Stimulated activated memory B cell treated with anti-CD40 and anti-IgM and Interleukin-4, amounts not matched to agents 10 μg/mL and 1 μg/mL and 100 μg/mL, for 72 hours (primary cell): Measurements from ENCODE around the gene MIF.
"Not testable (repeated sequence)": the region's sequence is repeated elsewhere in the genome, so short reads cannot be mapped to it uniquely, and the experiment has no call there.

Source experiments
- ATAC-seq: fragments of 150-1000 bp; cut with Tn5 transposase; 2 replicates; pipeline ENCODE4 v1.10.0; 2021
- H3K27ac Mint-ChIP-seq: one replicate; pipeline ENCODE4 v1.8.0; 2022; ENCODE audit warnings: mild to moderate bottlenecking, mixed read lengths
- H3K27me3 Mint-ChIP-seq: one replicate; pipeline ENCODE4 v1.8.0; 2022; ENCODE audit warnings: mixed read lengths
- H3K36me3 Mint-ChIP-seq: one replicate; pipeline ENCODE4 v1.8.0; 2022; ENCODE audit warnings: mixed read lengths
- H3K4me1 Mint-ChIP-seq: one replicate; pipeline ENCODE4 v1.8.0; 2022; ENCODE audit warnings: mixed read lengths
- H3K4me3 Mint-ChIP-seq: one replicate; pipeline ENCODE4 v1.8.0; 2022; ENCODE audit warnings: mild to moderate bottlenecking, moderate library complexity, mixed read lengths
- H3K9me3 Mint-ChIP-seq: one replicate; pipeline ENCODE4 v1.8.0; 2022; ENCODE audit warnings: mixed read lengths

The MIF gene

DNA sequence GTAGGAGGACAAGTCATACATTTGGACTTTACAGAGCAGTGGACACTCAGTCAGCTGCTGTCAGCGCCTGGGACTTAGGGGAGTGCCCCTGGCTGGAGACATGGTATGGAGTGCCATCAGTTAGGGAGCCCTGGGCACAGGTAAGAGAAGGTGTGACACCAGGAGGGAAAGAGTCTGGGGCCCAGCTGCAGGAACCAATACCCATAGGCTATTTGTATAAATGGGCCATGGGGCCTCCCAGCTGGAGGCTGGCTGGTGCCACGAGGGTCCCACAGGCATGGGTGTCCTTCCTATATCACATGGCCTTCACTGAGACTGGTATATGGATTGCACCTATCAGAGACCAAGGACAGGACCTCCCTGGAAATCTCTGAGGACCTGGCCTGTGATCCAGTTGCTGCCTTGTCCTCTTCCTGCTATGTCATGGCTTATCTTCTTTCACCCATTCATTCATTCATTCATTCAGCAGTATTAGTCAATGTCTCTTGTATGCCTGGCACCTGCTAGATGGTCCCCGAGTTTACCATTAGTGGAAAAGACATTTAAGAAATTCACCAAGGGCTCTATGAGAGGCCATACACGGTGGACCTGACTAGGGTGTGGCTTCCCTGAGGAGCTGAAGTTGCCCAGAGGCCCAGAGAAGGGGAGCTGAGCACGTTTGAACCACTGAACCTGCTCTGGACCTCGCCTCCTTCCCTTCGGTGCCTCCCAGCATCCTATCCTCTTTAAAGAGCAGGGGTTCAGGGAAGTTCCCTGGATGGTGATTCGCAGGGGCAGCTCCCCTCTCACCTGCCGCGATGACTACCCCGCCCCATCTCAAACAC is 850 bp upstream of the MIF start:
- H3K4me3 Mint-ChIP-seq, result peak overlapping the region; percentile 99
- H3K27me3 Mint-ChIP-seq, result no peaks in the 10 kb centered on the region
- H3K36me3 Mint-ChIP-seq, result peaks cover 28% of the 10 kb centered on the region
- H3K27ac Mint-ChIP-seq, result peak overlapping the region; percentile 96
- H3K4me1 Mint-ChIP-seq, result peaks cover 43% of the 10 kb centered on the region
- ATAC-seq, result no peak
- H3K9me3 Mint-ChIP-seq, result no peaks in the 10 kb centered on the region

DNA sequence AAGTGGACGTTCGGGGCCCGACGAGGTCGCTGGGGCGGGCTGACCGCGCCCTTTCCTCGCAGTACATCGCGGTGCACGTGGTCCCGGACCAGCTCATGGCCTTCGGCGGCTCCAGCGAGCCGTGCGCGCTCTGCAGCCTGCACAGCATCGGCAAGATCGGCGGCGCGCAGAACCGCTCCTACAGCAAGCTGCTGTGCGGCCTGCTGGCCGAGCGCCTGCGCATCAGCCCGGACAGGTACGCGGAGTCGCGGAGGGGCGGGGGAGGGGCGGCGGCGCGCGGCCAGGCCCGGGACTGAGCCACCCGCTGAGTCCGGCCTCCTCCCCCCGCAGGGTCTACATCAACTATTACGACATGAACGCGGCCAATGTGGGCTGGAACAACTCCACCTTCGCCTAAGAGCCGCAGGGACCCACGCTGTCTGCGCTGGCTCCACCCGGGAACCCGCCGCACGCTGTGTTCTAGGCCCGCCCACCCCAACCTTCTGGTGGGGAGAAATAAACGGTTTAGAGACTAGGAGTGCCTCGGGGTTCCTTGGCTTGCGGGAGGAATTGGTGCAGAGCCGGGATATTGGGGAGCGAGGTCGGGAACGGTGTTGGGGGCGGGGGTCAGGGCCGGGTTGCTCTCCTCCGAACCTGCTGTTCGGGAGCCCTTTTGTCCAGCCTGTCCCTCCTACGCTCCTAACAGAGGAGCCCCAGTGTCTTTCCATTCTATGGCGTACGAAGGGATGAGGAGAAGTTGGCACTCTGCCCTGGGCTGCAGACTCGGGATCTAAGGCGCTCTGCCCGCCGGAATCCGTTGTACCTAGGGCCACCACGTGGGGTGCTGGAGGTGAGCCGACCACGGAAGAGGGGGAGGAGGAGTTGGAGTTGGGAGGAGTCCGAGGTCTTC is 771 bp downstream of the MIF start:
- ATAC-seq, result peak; percentile 75
- H3K27me3 Mint-ChIP-seq, result no peaks in the 10 kb centered on the region
- H3K36me3 Mint-ChIP-seq, result peaks cover 36% of the 10 kb centered on the region
- peak overlapping the region; percentile 96 for H3K27ac Mint-ChIP-seq
- peak overlapping the region; percentile 99 for H3K4me3 Mint-ChIP-seq
- H3K4me1 Mint-ChIP-seq, result peaks cover 43% of the 10 kb centered on the region
- no peaks in the 10 kb centered on the region for H3K9me3 Mint-ChIP-seq

DNA sequence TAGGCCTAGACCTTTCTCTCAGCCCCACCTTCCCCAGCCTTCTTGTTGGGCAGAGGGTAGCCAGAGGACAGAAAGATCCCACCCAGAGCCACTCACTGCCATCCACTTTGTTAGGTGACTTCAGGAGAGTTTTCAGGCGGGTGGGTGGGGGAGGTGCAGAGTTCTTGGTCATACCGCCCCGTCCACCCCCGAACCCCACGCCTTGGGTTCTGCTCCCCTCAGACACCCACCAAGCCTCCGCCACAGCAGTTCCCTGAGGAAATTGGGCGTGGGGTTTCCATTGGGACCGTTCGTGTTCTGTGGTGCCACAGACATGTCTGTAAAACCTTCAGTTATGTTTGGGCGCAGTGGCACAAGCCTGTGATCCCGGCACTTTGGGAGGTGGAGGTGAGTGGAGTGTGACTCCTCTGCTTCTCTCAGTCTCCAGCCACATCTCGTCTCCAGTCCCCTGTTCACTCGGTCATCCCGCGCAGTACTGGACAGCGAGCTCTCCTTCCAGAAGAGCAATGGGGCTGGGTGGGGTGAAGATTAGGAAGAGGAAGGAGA is 1.5 kb downstream of the MIF start:
- Mint-ChIP-seq H3K9me3 (peaks cover 2% of the 10 kb centered on the region), H3K4me3 (peak overlapping the region; percentile 99), H3K4me1 (peaks cover 43% of the 10 kb centered on the region), H3K36me3 (peaks cover 40% of the 10 kb centered on the region), H3K27ac (peak overlapping the region; percentile 96), H3K27me3 (no peaks in the 10 kb centered on the region)
- ATAC-seq, result no peak

DNA sequence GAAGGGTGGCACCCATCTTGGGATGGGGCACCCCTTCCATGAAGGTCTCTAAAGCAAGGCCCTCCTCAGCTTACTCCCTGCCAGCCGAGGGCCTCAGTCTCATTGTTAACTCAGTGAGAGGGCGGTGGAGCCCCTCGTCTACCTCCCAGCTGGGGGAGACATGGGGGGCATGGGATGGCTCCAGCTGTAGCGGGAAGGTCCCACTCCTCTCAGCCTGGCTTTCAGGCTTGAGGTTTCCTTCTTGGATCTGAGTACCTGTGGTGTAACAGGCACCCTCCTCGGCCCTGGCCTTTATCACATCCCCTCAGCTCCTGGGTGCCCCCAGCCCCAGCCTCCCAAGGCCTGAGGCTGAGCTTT is 2.0 kb downstream of the MIF start:
- peaks cover 43% of the 10 kb centered on the region for H3K4me1 Mint-ChIP-seq
- H3K27ac Mint-ChIP-seq, result no peak overlapping the region
- H3K27me3 Mint-ChIP-seq, result no peaks in the 10 kb centered on the region
- H3K9me3 Mint-ChIP-seq, result peaks cover 4% of the 10 kb centered on the region
- peak overlapping the region; percentile 9 for H3K4me3 Mint-ChIP-seq
- ATAC-seq, result no peak
- H3K36me3 Mint-ChIP-seq, result peaks cover 45% of the 10 kb centered on the region

DNA sequence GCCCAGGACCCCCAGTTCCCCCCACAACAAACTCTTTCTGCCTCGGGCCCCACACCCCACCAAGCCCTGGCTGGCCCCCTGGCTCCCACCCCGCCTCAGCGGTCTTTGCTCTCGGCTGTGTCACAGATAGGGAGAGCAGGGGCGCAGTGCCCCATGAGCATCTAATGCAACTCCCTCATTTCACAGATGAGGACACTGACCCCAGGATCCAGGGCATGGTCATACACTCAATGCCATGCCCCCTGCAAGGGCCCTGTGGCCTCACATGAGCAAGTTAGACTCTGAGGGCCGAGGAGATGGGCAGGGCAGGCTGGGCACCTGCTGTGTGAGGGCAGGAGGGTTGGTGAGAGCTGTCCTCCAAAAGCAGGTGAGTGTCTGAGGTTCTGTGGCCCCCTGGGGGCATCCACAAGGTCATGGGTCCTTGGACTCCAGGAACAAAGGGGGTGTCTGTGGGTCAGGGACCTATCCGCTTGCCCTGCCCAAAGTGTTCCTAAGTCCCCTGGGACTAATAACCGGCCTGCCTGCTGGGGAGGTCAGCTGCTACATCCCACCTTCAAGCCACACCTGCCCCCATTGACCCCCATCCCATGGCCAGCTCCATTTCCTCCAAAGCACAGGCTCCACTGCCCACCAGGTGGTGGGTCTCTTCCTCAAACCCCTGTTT is 2.5 kb downstream of the MIF start:
- Mint-ChIP-seq H3K4me3 (peak overlapping the region; percentile 50), H3K9me3 (peaks cover 4% of the 10 kb centered on the region), H3K36me3 (peaks cover 47% of the 10 kb centered on the region), H3K4me1 (peaks cover 43% of the 10 kb centered on the region), H3K27ac (no peak overlapping the region), H3K27me3 (no peaks in the 10 kb centered on the region)
- ATAC-seq, result no peak

DNA sequence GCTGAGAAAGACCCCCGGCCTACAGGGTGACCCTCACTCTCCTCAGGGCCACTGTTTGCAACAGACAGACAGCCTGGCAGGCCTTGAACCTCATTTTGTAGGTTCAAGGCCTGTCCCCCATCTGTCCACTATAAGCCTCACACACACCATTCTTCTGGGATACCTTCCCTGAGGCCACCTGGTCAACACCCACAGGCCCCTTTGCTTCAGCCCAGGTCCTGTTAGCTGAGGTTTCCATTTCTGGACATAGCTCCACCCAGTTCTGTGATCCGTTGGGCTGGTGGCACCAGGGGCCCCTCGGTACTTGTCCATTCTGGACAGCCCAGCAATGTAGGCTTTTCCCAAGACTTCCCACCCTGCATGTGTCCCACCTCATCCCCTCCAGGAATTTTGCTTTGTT is 3.1 kb downstream of the MIF start:
- Mint-ChIP-seq H3K4me3 (peak overlapping the region; percentile 50), H3K27ac (no peak overlapping the region), H3K27me3 (no peaks in the 10 kb centered on the region), H3K36me3 (peaks cover 47% of the 10 kb centered on the region), H3K4me1 (peaks cover 43% of the 10 kb centered on the region), H3K9me3 (peaks cover 4% of the 10 kb centered on the region)
- no peak for ATAC-seq

DNA sequence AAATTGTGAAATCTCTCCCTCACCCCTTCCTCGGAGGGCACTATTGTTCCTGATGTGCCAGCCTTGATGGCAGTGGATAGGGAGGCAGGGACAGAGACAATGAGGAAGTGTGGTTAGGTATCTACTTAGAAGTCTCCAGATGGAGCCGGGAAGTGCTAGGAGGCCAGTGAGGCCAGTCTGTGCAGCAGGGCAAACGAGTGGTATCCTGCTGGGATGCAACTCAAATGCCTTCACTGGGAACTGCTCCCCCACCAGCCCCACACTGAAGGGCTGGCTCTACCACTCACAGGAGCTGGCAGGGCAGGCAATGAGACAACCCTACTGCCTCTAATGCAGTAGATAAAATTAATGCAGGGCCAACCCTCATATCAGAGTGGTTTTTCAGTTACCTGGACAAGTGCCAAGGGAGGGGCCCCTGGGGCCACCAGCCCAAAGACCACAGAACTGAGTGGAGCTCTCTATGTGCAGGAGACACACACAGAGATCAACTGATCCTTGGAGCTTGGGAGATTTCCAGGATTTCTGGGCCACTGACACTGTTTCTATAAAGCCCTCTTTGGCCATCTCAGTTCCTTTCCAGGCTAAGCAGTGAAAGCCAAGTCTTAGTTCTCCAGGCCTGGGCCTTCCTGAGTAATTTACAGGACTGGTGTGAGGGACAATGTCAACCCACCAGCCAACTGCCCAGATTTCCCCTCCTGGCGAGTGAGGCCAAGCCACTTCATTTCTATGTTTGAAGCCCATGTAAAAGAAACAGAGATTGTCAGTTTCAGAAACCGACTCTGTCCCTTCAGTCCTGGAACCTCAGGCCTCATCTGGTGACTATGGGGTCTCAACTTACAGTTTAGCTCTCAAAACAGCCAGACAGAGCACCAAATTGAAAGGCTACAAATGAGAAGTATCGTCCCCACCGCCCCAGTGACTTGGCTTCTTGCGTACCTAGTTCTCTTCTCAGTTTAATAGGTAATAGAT is 4.1 kb downstream of the MIF start:
- peaks cover 47% of the 10 kb centered on the region for H3K36me3 Mint-ChIP-seq
- H3K4me1 Mint-ChIP-seq, result peaks cover 35% of the 10 kb centered on the region
- H3K27ac Mint-ChIP-seq, result no peak overlapping the region
- H3K4me3 Mint-ChIP-seq, result no peak overlapping the region
- ATAC-seq, result no peak
- H3K27me3 Mint-ChIP-seq, result no peaks in the 10 kb centered on the region
- H3K9me3 Mint-ChIP-seq, result peaks cover 4% of the 10 kb centered on the region

DNA sequence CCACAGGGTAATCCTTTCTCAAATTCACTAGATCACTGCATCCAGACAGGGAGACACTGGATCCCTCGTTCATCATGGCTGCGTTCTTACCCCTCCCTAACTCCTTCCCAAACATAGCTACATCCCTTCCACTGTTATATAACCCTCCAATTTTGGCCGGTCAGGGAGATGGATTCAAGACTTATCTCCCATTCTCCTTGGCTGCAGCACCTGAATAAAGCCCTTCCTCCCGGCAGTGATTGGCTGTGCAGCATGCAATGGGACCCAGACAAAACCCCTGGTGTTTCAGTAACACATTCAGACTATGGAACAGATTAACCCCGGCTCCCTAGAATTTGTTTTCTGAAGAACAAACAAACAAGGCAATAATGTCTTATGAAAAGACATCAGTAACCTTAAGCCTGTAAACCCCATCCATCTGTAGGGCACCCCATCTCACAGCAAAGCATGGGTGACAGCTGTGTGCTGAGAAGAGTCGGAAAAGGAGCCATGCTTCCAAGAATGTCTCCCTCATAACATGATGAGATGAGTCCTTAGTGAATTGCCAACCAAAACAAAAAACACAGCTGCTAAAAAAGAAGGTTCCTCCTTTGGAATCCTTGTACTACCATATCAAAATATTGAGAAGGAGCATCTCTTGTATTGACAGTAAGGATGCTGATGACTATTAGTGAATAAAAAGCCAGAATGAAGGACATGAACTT is 5.0 kb downstream of the MIF start:
- Mint-ChIP-seq H3K36me3 (peaks cover 49% of the 10 kb centered on the region), H3K4me1 (peaks cover 28% of the 10 kb centered on the region), H3K27me3 (no peaks in the 10 kb centered on the region), H3K9me3 (peaks cover 4% of the 10 kb centered on the region), H3K4me3 (no peak overlapping the region), H3K27ac (no peak overlapping the region)
- no peak for ATAC-seq

DNA sequence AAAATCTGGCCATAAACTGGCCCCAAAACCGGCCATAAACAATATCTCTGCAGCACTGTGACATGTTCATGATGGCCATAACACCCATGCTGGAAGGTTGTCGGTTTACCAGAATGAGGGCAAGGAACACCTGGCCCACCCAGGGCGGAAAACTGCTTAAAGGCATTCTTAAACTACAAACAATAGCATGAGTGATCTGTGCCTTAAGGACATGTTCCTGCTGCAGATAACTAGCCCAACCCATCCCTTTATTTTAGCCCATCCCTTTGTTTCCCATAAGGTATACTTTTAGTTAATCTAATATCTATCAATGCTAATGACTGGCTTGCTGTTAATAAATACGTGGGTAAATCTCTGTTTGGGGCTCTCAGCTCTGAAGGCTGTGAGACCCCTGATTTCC is 6.0 kb downstream of the MIF start:
- ATAC-seq, H3K4me3 Mint-ChIP-seq, H3K27me3 Mint-ChIP-seq, H3K9me3 Mint-ChIP-seq, H3K27ac Mint-ChIP-seq: not testable (repeated sequence)
- Mint-ChIP-seq H3K36me3 (peaks cover 48% of the 10 kb centered on the region), H3K4me1 (peaks cover 22% of the 10 kb centered on the region)

DNA sequence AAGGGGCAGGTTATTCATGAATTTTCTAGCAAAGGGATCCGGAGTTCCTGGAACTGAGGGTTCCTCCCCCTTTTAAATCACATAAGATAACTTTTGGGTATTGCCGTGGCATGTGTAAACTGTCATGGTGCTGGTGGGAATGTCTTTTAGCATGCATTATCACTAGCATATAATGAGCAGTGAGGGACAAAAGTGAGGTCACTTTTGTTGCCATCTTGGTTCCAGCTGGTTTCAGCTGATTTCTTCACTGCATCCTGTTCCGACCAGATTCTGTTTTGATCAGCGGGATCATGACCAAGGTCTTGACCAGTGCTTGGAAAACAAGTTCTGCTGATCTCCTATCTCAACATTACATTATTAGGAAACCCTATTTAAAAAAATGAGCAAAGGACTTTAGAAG is 7.4 kb downstream of the MIF start:
- ATAC-seq, result no peak
- H3K9me3 Mint-ChIP-seq, result peaks cover 4% of the 10 kb centered on the region
- no peaks in the 10 kb centered on the region for H3K27me3 Mint-ChIP-seq
- peaks cover 45% of the 10 kb centered on the region for H3K36me3 Mint-ChIP-seq
- no peak overlapping the region for H3K4me3 Mint-ChIP-seq
- no peak overlapping the region for H3K27ac Mint-ChIP-seq
- peaks cover 9% of the 10 kb centered on the region for H3K4me1 Mint-ChIP-seq

DNA sequence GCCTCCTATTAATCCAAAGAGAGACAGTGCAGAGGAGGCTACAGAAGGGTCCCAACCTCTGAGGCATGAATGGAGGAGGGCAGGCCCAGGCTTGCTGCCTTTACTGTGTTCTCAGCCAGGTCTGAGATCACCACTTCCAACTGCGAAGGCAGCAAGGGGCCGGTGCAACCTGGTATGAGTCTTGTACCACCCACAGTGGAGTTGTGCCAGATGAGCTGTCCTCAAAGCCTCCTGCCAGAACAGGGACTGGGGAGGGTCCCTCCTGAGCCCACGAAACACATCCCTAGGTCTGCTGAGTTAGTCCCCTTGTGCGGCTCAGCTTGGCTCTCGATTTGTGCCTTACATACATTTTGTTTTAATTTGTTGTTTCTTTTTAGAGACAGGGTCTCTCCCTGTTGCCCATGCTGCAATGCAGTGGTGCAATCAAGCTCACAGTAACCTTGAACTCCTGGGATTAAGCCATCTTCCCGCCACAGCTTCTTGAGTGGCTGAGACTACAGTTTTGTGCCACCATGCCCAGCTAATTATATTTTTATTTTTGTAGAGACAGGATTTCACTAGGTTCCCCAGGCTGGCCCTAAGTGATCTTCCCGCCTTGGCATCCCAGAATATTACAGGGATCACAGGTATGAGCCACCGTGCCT is 9.3 kb downstream of the MIF start:
- no peak overlapping the region for H3K27ac Mint-ChIP-seq
- H3K4me3 Mint-ChIP-seq, result no peak overlapping the region
- H3K4me1 Mint-ChIP-seq, result peaks cover 2% of the 10 kb centered on the region
- H3K9me3 Mint-ChIP-seq, result peaks cover 4% of the 10 kb centered on the region
- H3K27me3 Mint-ChIP-seq, result no peaks in the 10 kb centered on the region
- ATAC-seq, result no peak
- H3K36me3 Mint-ChIP-seq, result peaks cover 31% of the 10 kb centered on the region

DNA sequence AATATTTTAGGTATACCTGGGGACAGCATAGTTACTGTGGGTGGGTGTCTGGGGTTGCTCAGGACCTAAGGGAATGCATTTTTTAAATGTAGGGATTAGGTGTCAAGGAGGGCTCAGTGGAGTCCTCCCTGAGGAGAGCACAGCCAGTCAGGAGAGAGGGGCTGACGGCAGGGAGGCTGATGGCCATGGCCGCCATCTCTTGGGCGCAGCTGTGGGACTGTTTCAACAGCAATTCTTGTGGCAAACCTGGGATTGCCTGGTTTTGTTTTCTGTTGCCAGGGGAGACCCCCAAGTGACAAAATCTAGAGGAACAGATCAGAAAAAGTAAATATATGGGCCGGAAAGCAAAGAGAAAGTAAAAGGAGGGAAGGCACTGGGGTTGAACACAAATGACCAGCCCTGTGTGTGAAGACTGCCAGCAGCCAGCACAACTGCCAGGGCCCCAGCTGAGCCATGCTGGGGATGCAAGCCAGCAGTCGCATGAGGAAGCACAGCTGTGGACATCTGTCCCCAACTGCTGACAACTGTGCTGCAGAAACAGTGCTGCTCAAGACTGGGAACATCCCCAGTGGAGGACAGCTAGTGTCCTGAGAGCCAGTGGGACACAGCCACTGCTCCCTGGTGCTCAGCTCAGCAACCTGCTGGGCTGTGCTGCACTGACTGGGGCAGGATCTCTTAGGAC is 10.5 kb downstream of the MIF start:
- Mint-ChIP-seq H3K4me3 (no peak overlapping the region), H3K36me3 (peaks cover 20% of the 10 kb centered on the region), H3K27me3 (no peaks in the 10 kb centered on the region), H3K27ac (no peak overlapping the region), H3K9me3 (peaks cover 4% of the 10 kb centered on the region), H3K4me1 (peaks cover 5% of the 10 kb centered on the region)
- no peak for ATAC-seq

DNA sequence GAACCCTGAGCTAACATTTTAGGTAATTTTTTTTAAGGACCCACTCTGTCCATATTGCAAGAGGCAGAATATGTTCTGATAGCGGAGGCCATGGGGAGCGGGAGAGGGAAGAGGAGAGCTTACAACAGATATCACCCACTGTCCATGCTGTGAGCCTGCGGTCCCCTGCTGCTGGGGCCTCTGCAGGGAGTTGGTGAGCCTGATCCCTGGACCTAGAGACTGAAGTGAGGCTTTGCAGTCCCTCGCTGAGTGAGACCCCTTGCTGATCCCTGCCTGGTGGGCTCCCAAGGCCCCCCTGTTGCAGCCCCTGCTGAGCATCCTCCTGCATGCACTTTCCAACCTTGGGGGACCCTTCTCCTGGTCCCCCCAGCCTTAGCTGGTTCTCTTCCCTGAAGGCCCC is 12.5 kb downstream of the MIF start:
- Mint-ChIP-seq H3K4me1 (peaks cover 5% of the 10 kb centered on the region), H3K27ac (no peak overlapping the region), H3K36me3 (peaks cover 18% of the 10 kb centered on the region), H3K4me3 (no peak overlapping the region), H3K9me3 (no peaks in the 10 kb centered on the region), H3K27me3 (no peaks in the 10 kb centered on the region)
- ATAC-seq, result no peak
